HCT116 (cell line): Measurements from ENCODE around the gene MTMR12.
"Not testable (repeated sequence)": the region's sequence is repeated elsewhere in the genome, so short reads cannot be mapped to it uniquely, and the experiment has no call there.

Source experiments
- POLR2A ChIP-seq: IDR thresholded peaks from 2 replicates; pipeline ENCODE4 v1.7.0; 2011; ENCODE audit warnings: borderline replicate concordance; ENCODE audit not compliant: insufficient read depth, insufficient read length; ENCODE audit errors: extremely low read depth
- TF ChIP-seq, protein P1 (sequence below), 3 experiments: fragments of 200-600 bp in 1 of 3; sonication (generic) in 1 of 3; IDR thresholded peaks in 2 of 3; conservative IDR thresholded peaks in 1 of 3; 2 replicates each; pipeline ENCODE4 v1.5.1; 2012 to 2017; ENCODE audit warnings: low read depth in 2 of 3, low read length in 2 of 3, antibody characterized with exemption in 1 of 3, borderline replicate concordance in 1 of 3, control low read depth in 1 of 3, mild to moderate bottlenecking in 1 of 3, mixed read lengths in 1 of 3, mixed run types in 1 of 3, moderate library complexity in 1 of 3; ENCODE audit not compliant: insufficient read depth in 1 of 3

DNA sequence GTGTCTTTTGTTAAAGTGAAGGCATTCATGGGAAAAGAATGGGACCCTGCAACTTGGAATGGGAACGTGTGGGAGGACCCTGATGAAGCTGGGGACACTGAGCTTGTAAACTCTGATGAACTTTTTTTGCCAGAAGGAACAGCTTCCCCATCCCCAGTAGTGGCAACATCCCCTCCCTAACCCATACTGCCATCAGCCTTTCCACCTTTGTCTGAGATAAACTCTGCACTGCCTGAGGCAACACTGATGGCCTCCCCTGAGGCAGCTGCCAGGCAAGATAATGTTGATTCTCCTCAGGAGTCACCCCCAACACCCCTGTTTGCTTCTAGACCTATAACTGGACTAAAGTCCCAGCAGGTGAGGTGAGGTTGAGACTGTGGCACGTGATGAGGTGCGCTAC lies 24.6 kb downstream of the MTMR12 start:
- TF ChIP-seq, protein P1, sequence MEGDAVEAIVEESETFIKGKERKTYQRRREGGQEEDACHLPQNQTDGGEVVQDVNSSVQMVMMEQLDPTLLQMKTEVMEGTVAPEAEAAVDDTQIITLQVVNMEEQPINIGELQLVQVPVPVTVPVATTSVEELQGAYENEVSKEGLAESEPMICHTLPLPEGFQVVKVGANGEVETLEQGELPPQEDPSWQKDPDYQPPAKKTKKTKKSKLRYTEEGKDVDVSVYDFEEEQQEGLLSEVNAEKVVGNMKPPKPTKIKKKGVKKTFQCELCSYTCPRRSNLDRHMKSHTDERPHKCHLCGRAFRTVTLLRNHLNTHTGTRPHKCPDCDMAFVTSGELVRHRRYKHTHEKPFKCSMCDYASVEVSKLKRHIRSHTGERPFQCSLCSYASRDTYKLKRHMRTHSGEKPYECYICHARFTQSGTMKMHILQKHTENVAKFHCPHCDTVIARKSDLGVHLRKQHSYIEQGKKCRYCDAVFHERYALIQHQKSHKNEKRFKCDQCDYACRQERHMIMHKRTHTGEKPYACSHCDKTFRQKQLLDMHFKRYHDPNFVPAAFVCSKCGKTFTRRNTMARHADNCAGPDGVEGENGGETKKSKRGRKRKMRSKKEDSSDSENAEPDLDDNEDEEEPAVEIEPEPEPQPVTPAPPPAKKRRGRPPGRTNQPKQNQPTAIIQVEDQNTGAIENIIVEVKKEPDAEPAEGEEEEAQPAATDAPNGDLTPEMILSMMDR (IDR thresholded peaks at IDR 0.05 in 2 of 3, conservative IDR thresholded peaks at IDR 0.05 in 1 of 3; ENCODE audit: borderline replicate concordance in 1 of 3, insufficient read depth in 1 of 3, low read depth in 2 of 3, low read length in 2 of 3), result not testable (repeated sequence)
- not testable (repeated sequence) for TF ChIP-seq POLR2A
